ENCODE data around the gene VAV1.

DNA sequence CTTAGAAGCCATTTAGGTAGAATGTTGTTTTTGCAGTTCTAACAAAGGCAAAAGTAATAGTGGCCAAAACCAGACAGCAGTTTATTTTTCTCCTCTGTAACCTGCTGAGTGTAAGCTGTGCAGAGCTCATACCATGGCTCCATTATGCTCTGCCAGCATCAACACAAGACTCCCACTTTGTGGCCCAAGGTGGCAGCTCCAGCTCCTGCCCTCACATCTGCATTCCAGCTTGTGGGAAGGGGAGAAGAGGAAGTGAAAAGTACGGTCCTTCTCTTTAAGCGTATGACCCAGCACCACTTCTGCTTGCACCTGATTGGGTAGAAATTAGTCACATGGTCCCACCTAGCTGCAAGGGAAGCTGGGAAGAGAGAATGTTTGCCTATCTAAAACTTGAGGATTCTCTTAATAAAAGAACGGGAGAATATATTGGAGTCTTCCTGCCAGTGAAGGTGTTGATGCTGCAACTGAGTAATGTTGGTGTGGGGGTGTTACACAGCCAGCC lies 134.1 kb downstream of the VAV1 start:
- TF ChIP-seq POLR2AphosphoS5 (IDR thresholded peaks at IDR 0.05; ENCODE audit: low read depth, low read length), result no peak
- no peak for TF ChIP-seq SIN3A (IDR thresholded peaks at IDR 0.05; ENCODE audit: borderline replicate concordance, insufficient read depth, low read length)
- TF ChIP-seq TAF1 (IDR thresholded peaks at IDR 0.05; ENCODE audit: borderline replicate concordance, insufficient read depth, low read length), result no peak
- TF ChIP-seq REST (IDR thresholded peaks at IDR 0.05; ENCODE audit: insufficient read depth in 1 of 2, low read depth in 2 of 2, low read length in 2 of 2), result no peak
- TF ChIP-seq FOXP2 (optimal IDR thresholded peaks at IDR 0.05; ENCODE audit: borderline replicate concordance, extremely low read depth, extremely low read length, insufficient read depth), result no peak
